ENCODE data around the gene PRDM2.
A peak's percentile ranks its signal among the peaks of the same experiment; 100 is the strongest.

Gene PRDM2

GRCh38 chr1:13694886-13695684, 4.9 kb upstream of the PRDM2 start:
- TF ChIP-seq L3MBTL2 (conservative IDR thresholded peaks at IDR 0.05) (no peak), FOXM1 (IDR thresholded peaks at IDR 0.05; ENCODE audit: borderline replicate concordance) (no peak), TARDBP (IDR thresholded peaks at IDR 0.05) (no peak), NFRKB (IDR thresholded peaks at IDR 0.05) (no peak), CTBP1 (IDR thresholded peaks at IDR 0.05; ENCODE audit: borderline replicate concordance) (no peak)
- TF ChIP-seq, protein P1, sequence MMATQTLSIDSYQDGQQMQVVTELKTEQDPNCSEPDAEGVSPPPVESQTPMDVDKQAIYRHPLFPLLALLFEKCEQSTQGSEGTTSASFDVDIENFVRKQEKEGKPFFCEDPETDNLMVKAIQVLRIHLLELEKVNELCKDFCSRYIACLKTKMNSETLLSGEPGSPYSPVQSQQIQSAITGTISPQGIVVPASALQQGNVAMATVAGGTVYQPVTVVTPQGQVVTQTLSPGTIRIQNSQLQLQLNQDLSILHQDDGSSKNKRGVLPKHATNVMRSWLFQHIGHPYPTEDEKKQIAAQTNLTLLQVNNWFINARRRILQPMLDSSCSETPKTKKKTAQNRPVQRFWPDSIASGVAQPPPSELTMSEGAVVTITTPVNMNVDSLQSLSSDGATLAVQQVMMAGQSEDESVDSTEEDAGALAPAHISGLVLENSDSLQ (IDR thresholded peaks at IDR 0.05), result no peak
- DNase-seq (ENCODE audit: extremely low spot score), result no peak
- ChIA-PET POLR2A (no interaction called here), CTCF (no interaction called here)

DNA sequence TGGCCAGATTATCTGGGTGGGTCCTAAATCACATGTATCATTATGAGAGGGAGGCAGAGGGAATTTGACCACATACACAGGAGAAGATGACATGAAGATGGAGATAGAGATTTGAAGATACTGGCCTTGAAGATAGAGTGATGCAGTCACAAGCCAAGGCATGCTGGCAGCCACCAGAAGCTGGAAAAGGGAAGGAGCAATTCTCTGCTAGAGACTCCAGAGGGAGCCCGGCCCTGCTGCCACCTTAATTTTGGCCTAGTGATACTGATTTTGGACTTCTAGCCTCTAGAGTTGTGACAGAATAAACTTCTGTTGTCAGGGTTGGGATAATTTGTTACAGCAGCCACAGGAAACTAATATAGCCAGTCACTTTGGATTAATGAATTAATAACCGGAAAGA, 2.2 kb upstream of the PRDM2 start:
- DNase-seq (ENCODE audit: extremely low spot score), result no peak
- ChIA-PET POLR2A (no interaction called here), CTCF (no interaction called here)
- TF ChIP-seq ELF4 (IDR thresholded peaks at IDR 0.05), result no peak
- no peak for TF ChIP-seq BHLHE40 (IDR thresholded peaks at IDR 0.05; ENCODE audit: borderline replicate concordance)
- TF ChIP-seq LEF1 (IDR thresholded peaks at IDR 0.05; ENCODE audit: borderline replicate concordance), result no peak
- no peak for TF ChIP-seq ARNT (IDR thresholded peaks at IDR 0.05)
- no peak for TF ChIP-seq SP1 (IDR thresholded peaks at IDR 0.05)
- no peak for TF ChIP-seq FOXK2 (IDR thresholded peaks at IDR 0.05)
- TF ChIP-seq SUZ12 (IDR thresholded peaks at IDR 0.05), result no peak
- TF ChIP-seq L3MBTL2 (conservative IDR thresholded peaks at IDR 0.05), result no peak
- TF ChIP-seq, protein P1 (IDR thresholded peaks at IDR 0.05), result no peak
- no peak for TF ChIP-seq FOXA1 (IDR thresholded peaks at IDR 0.05)
- TF ChIP-seq NFRKB (IDR thresholded peaks at IDR 0.05), result no peak
- no peak for TF ChIP-seq CTBP1 (IDR thresholded peaks at IDR 0.05; ENCODE audit: borderline replicate concordance)
- no peak for TF ChIP-seq HDGF (IDR thresholded peaks at IDR 0.05; ENCODE audit: borderline replicate concordance)
- no peak for TF ChIP-seq FOXM1 (IDR thresholded peaks at IDR 0.05; ENCODE audit: borderline replicate concordance)
- TF ChIP-seq TARDBP (IDR thresholded peaks at IDR 0.05), result no peak
- no peak for TF ChIP-seq ZNF384 (IDR thresholded peaks at IDR 0.05)

DNA sequence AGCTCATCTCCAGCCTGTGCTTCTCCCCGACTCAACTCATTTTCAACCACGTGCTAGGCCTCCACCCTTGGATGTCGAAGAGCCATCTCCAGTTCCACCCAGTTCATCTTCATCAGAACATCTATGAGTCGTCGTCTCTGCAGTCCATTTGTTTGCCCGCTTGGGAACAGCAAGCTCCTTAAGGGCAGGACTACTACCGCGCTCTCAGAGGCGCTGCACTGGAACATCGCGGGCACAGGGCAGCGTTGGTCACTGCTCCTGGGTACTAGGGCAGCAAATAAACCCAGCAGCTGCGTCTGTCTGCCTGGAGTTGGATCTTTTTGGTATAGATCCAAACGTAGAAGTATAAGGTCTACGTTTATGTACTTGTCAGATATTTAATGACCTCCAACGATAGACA, 478 bp upstream of the PRDM2 start:
- ChIA-PET POLR2A (no interaction called here), CTCF (no interaction called here)
- TF ChIP-seq TARDBP (IDR thresholded peaks at IDR 0.05) (no peak), ARNT (IDR thresholded peaks at IDR 0.05) (no peak), ELF4 (IDR thresholded peaks at IDR 0.05) (no peak), FOXM1 (IDR thresholded peaks at IDR 0.05; ENCODE audit: borderline replicate concordance) (no peak)
- DNase-seq (ENCODE audit: extremely low spot score), result no peak

DNA sequence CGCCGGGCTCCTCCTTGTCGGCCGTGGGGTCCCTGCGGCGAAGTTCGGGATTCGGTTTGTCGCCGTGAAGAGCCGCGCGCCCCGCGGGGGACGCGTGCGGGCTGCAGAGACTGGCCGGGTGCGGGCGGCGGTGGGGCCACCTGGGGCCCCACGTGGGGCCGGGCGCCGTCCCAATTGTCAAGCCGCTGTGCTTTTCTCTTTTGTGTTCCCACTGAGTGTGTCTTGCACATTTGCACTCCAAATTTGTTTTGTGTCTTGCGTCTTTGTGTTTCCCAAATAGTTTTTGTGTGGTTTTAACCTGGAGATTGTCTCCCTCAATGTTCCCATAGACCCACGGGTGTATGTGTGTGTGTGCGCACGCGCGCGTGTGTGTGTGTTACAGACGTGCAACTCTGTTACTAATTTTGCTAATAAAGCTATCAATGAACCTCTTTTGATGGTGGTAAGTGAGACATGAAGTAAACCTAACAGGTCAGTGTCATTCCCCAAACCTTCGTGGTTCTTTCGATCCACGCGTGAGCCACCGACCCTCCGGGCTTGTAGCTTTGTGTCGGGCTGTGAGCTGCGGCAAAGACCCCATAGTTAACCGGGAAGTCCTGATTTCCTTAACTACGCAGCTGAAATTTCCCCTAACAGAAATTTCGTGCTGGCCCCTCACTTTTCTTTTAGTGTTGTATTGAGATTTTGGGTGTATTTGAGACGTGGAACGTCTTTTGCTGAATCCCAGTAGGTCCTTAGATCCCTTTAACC, 708 bp downstream of the PRDM2 start:
- POLR2A ChIA-PET, result interaction anchor here (0.7 kb wide), 1 partner anchor 49 kb away, joined by 5 read pairs; no protein-coding TSS in a partner anchor
- TF ChIP-seq HDGF (IDR thresholded peaks at IDR 0.05; ENCODE audit: borderline replicate concordance) (no peak), L3MBTL2 (conservative IDR thresholded peaks at IDR 0.05) (peak; percentile 46; the same call in 1 of the 2 replicates), SUZ12 (IDR thresholded peaks at IDR 0.05) (no peak), BHLHE40 (IDR thresholded peaks at IDR 0.05; ENCODE audit: borderline replicate concordance) (no peak), FOXK2 (IDR thresholded peaks at IDR 0.05) (no peak), LEF1 (IDR thresholded peaks at IDR 0.05; ENCODE audit: borderline replicate concordance) (no peak), FOXM1 (IDR thresholded peaks at IDR 0.05; ENCODE audit: borderline replicate concordance) (no peak), ARNT (IDR thresholded peaks at IDR 0.05) (no peak)
- peak; percentile 53 for DNase-seq (ENCODE audit: extremely low spot score)
- CTCF ChIA-PET, result no interaction called here

GRCh38 chr1:13701271-13701640, 1.3 kb downstream of the PRDM2 start:
- ChIA-PET CTCF (no interaction called here), POLR2A (interaction anchor here (0.7 kb wide), 1 partner anchor 48 kb away, joined by 5 read pairs; no protein-coding TSS in a partner anchor)
- TF ChIP-seq FOXM1 (IDR thresholded peaks at IDR 0.05; ENCODE audit: borderline replicate concordance), result no peak
- no peak for TF ChIP-seq LEF1 (IDR thresholded peaks at IDR 0.05; ENCODE audit: borderline replicate concordance)
- TF ChIP-seq ZNF384 (IDR thresholded peaks at IDR 0.05), result no peak
- no peak for TF ChIP-seq CTBP1 (IDR thresholded peaks at IDR 0.05; ENCODE audit: borderline replicate concordance)
- TF ChIP-seq L3MBTL2 (conservative IDR thresholded peaks at IDR 0.05), result no peak
- TF ChIP-seq BHLHE40 (IDR thresholded peaks at IDR 0.05; ENCODE audit: borderline replicate concordance), result no peak
- TF ChIP-seq SP1 (IDR thresholded peaks at IDR 0.05), result no peak
- TF ChIP-seq ELF4 (IDR thresholded peaks at IDR 0.05), result no peak
- no peak for TF ChIP-seq NFRKB (IDR thresholded peaks at IDR 0.05)
- no peak for TF ChIP-seq FOXA1 (IDR thresholded peaks at IDR 0.05)
- no peak for TF ChIP-seq HDGF (IDR thresholded peaks at IDR 0.05; ENCODE audit: borderline replicate concordance)
- no peak for TF ChIP-seq ARNT (IDR thresholded peaks at IDR 0.05)
- TF ChIP-seq, protein P1 (IDR thresholded peaks at IDR 0.05), result no peak
- TF ChIP-seq FOXK2 (IDR thresholded peaks at IDR 0.05), result no peak
- TF ChIP-seq TARDBP (IDR thresholded peaks at IDR 0.05), result no peak
- TF ChIP-seq SUZ12 (IDR thresholded peaks at IDR 0.05), result no peak
- no peak for DNase-seq (ENCODE audit: extremely low spot score)
